Lung (tissue), 4 donors: Measurements from ENCODE around the gene LECT2. TPM values are rescaled to one million over a fixed set of nuclear protein-coding genes. Genes with fewer than 3 reads are reported as not detected.

Source experiments
- polyA plus RNA-seq, 2 donors: library from polyadenylated mRNA; stranded (reverse); fragments of 200-250 nt; gene quantifications; one replicate each; pipeline ENCODE4 v1.2.1, GENCODE V29; 2013
- total RNA-seq, 2 donors: library from RNA; depleted of rRNA in 1 of 2; stranded (reverse); fragments of >200 nt in 1 of 2; gene quantifications; one replicate each; pipeline ENCODE4 v1.2.1, GENCODE V29; 2014 to 2021
- donor health status: Bipolar disorder and iron deficiency.
- donor health status: healthy.
- donor health status: DM: yes; HTN: yes; CAD: no.

LECT2 gene
- total and polyA plus RNA-seq, 4 donors = not detected

Other genes with a start within 250 kb of the LECT2 start
- not detected for gene SLC25A48, start 120.3 kb downstream of the LECT2 start, total RNA-seq
- not detected for gene SLC25A48, start 120.3 kb downstream of the LECT2 start, polyA plus RNA-seq
- gene IL9, start 59.1 kb downstream of the LECT2 start, total RNA-seq = not detected
- not detected for gene IL9, start 59.1 kb downstream of the LECT2 start, polyA plus RNA-seq
- gene TGFBI, start 74.0 kb upstream of the LECT2 start, total RNA-seq = 100 to 1,000 TPM in 1 of 2 donors, 10 to 100 TPM in 1; 96.4 to 146 TPM
- 100 to 1,000 TPM; 100 to 122 TPM for gene TGFBI, start 74.0 kb upstream of the LECT2 start, polyA plus RNA-seq
- 10 to 100 TPM; 44.2 to 67.0 TPM for gene SMAD5, start 177.9 kb upstream of the LECT2 start, total RNA-seq
- 1 to 10 TPM; 8.8 to 9.0 TPM for gene SMAD5, start 177.9 kb upstream of the LECT2 start, polyA plus RNA-seq
- gene SMIM32, start 238.2 kb upstream of the LECT2 start, total RNA-seq = under 1 TPM in 1 of 2 donors, not detected in 1; 0.48 TPM
- not detected for gene SMIM32, start 238.2 kb upstream of the LECT2 start, polyA plus RNA-seq